ENCODE data around the gene MOGAT2.
"Not testable (repeated sequence)": the region's sequence is repeated elsewhere in the genome, so short reads cannot be mapped to it uniquely, and the experiment has no call there.

Gene MOGAT2

GRCh38 chr11:75717608-75718418 lies at the start of gene MOGAT2:
Gene MOGAT2, plus strand, starts transcription at chr11:75717838. Its CDS starts 51 bp downstream, at chr11:75717889.
- DNase-seq (ENCODE audit: low read depth), result no peak

GRCh38 chr11:75668451-75669297 lies 49.0 kb upstream of the MOGAT2 start, which contains the start of gene MAP6:
Gene MAP6, minus strand, starts transcription at chr11:75669038. Its CDS starts 669 bp downstream, at chr11:75668369.
- no peak for DNase-seq (ENCODE audit: low read depth)

- no peak for DNase-seq (ENCODE audit: low read depth)
These were observed 43.6 kb upstream of the MOGAT2 start for GRCh38 chr11:75673977-75674582.

- DNase-seq (ENCODE audit: low read depth), result no peak
These were observed 40.4 kb upstream of the MOGAT2 start for GRCh38 chr11:75677275-75677674.

GRCh38 chr11:75677909-75678308 lies 39.7 kb upstream of the MOGAT2 start:
- no peak for DNase-seq (ENCODE audit: low read depth)

GRCh38 chr11:75678620-75679259 lies 38.9 kb upstream of the MOGAT2 start:
- no peak for DNase-seq (ENCODE audit: low read depth)

- no peak for DNase-seq (ENCODE audit: low read depth)
These were observed 38.1 kb upstream of the MOGAT2 start for GRCh38 chr11:75679566-75679965.

- DNase-seq (ENCODE audit: low read depth), result not testable (repeated sequence)
These were observed 33.8 kb upstream of the MOGAT2 start for GRCh38 chr11:75683856-75684255.

- DNase-seq (ENCODE audit: low read depth), result no peak
These were observed 27.6 kb upstream of the MOGAT2 start for GRCh38 chr11:75689863-75690609.

- DNase-seq (ENCODE audit: low read depth), result no peak
These were observed 25.8 kb upstream of the MOGAT2 start for GRCh38 chr11:75691804-75692203.

GRCh38 chr11:75697906-75698581 lies 19.6 kb upstream of the MOGAT2 start:
- DNase-seq (ENCODE audit: low read depth), result no peak

- DNase-seq (ENCODE audit: low read depth), result no peak
These were observed 16.7 kb upstream of the MOGAT2 start for GRCh38 chr11:75700940-75701339.

GRCh38 chr11:75703695-75704237 lies 13.9 kb upstream of the MOGAT2 start:
- no peak for DNase-seq (ENCODE audit: low read depth)

- DNase-seq (ENCODE audit: low read depth), result no peak
These were observed 12.1 kb upstream of the MOGAT2 start for GRCh38 chr11:75705541-75705940.

- peak; percentile 77 for DNase-seq (ENCODE audit: low read depth)
These were observed 11.3 kb upstream of the MOGAT2 start for GRCh38 chr11:75706260-75706729.

- DNase-seq (ENCODE audit: low read depth), result peak; percentile 86
These were observed 3.4 kb upstream of the MOGAT2 start for GRCh38 chr11:75714211-75714610.

- no peak for DNase-seq (ENCODE audit: low read depth)
These were observed 1.9 kb upstream of the MOGAT2 start for GRCh38 chr11:75715688-75716087.

GRCh38 chr11:75716659-75717058 lies 979 bp upstream of the MOGAT2 start:
- DNase-seq (ENCODE audit: low read depth), result no peak

- DNase-seq (ENCODE audit: low read depth), result no peak
These were observed 1.0 kb downstream of the MOGAT2 start for GRCh38 chr11:75718419-75719339.

All from CMK (cell line).